Activated CD8-positive, alpha-beta T cell treated with anti-CD3 and anti-CD28 coated beads for 36 hours (primary cell): Measurements from ENCODE around the gene CCDC6. TPM values are rescaled to one million over a fixed set of nuclear protein-coding genes. Genes with fewer than 3 reads are reported as not detected.

Experiments used
- ATAC-seq: fragments of 200-7000 bp; cut with Tn5 transposase; one replicate; pipeline ENCODE4 v1.10.0; 2021; ENCODE audit warnings: mild to moderate bottlenecking, moderate library complexity
- CTCF ChIA-PET: fragments of 350-600 bp; sonication (Branson Sonifier 250); formaldehyde crosslinking; loops from one replicate; lab custom pipeline; 2021; ENCODE audit warnings: antibody characterized with exemption; lab: Charles Lee
- POLR2A ChIA-PET: fragments of 350-600 bp; sonication (Branson Sonifier 250); formaldehyde crosslinking; loops from one replicate; lab custom pipeline; 2021; ENCODE audit warnings: antibody characterized with exemption; lab: Charles Lee
- DNase-seq: peaks from one replicate; pipeline ENCODE4 v3.0.0-alpha.2; 2020
- H3K27ac Mint-ChIP-seq: one replicate; pipeline ENCODE4 v1.8.0; 2021; ENCODE audit warnings: mild to moderate bottlenecking, mixed read lengths
- H3K27me3 Mint-ChIP-seq: one replicate; pipeline ENCODE4 v1.8.0; 2021; ENCODE audit warnings: mixed read lengths
- H3K36me3 Mint-ChIP-seq: one replicate; pipeline ENCODE4 v1.8.0; 2021; ENCODE audit warnings: low read depth, mixed read lengths
- H3K4me1 Mint-ChIP-seq: one replicate; pipeline ENCODE4 v1.8.0; 2021; ENCODE audit warnings: low read depth, mixed read lengths
- H3K4me3 Mint-ChIP-seq: one replicate; pipeline ENCODE4 v1.8.0; 2021; ENCODE audit warnings: mild to moderate bottlenecking, moderate library complexity, mixed read lengths
- H3K9me3 Mint-ChIP-seq: one replicate; pipeline ENCODE4 v1.8.0; 2021; ENCODE audit warnings: mixed read lengths
- intact Hi-C: fragments of 100-400 bp; cut with micrococcal nuclease; formaldehyde crosslinking; loops from one replicate; pipeline ENCODE4 v1.10.0; 2022
- total RNA-seq, 2 experiments: library from RNA; stranded (reverse); gene quantifications; one replicate each; pipeline ENCODE4 v1.2.3, GENCODE V29; 2021
- TF ChIP-seq, protein P1 (sequence below): fragments of 200-600 bp; IDR thresholded peaks from one replicate; pipeline ENCODE4 v1.8.0; 2022; ENCODE audit warnings: antibody characterized with exemption, mild to moderate bottlenecking

Gene CCDC6
- total RNA-seq, 2 experiments from 2014 or later: 34.8 to 35.8 TPM

DNA sequence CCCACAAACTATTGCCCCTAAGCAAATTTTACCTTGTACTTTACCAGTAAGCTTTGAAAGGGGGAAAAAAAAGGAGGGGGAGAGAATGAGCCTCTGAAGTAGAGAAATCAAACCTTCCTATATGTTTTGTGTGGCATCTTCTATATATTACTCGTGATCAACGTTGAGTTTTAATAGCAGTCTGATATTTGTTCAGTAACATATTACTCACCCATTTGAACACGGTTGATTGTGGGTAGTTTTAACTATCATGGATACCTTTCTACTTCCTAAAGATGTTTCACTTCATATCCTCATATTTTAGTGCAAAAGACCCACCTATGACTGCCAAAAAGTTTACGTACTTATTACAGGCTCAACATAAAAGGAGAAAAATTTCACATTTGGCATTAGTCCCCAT lies 54.5 kb downstream of the CCDC6 start:
- H3K27me3 Mint-ChIP-seq: no peaks in the 10 kb centered on the region
- H3K4me3 Mint-ChIP-seq: no peak overlapping the region
- intact Hi-C loops: no loop called here
- DNase-seq: no peak
- no peak for ATAC-seq
- TF ChIP-seq, protein P1, sequence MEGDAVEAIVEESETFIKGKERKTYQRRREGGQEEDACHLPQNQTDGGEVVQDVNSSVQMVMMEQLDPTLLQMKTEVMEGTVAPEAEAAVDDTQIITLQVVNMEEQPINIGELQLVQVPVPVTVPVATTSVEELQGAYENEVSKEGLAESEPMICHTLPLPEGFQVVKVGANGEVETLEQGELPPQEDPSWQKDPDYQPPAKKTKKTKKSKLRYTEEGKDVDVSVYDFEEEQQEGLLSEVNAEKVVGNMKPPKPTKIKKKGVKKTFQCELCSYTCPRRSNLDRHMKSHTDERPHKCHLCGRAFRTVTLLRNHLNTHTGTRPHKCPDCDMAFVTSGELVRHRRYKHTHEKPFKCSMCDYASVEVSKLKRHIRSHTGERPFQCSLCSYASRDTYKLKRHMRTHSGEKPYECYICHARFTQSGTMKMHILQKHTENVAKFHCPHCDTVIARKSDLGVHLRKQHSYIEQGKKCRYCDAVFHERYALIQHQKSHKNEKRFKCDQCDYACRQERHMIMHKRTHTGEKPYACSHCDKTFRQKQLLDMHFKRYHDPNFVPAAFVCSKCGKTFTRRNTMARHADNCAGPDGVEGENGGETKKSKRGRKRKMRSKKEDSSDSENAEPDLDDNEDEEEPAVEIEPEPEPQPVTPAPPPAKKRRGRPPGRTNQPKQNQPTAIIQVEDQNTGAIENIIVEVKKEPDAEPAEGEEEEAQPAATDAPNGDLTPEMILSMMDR: no peak
- H3K9me3 Mint-ChIP-seq: peaks cover 4% of the 10 kb centered on the region
- H3K27ac Mint-ChIP-seq: no peak overlapping the region
- H3K36me3 Mint-ChIP-seq: peaks cover 42% of the 10 kb centered on the region
- ChIA-PET CTCF (interaction anchor here (0.8 to 4.4 kb wide), 4 partner anchors 13 to 228 kb away, joined by 3 to 20 read pairs (median 4); no protein-coding TSS in a partner anchor), POLR2A (interaction anchor here (1.7 kb wide), 1 partner anchor 13 kb away, joined by 4 read pairs; no protein-coding TSS in a partner anchor)
- H3K4me1 Mint-ChIP-seq: peaks cover 23% of the 10 kb centered on the region

DNA sequence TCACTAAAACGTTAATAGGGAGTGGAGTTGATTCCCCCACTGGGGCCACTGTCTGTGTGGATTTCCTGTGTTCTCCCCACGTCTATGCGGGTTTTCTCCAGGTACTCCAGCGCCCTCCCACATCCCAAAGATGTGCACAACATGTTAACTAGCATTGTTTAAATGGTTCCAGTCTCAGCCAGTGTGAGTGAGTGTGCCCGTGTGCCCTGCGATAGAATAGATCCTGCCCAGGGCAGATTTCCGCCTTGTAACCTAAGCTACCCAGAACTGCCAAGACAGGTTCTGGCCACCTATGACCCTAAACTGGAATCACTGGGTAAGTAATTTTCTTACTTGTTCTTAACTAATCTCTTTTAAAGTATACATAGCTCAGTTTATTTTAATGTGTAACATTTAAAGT lies 58.5 kb downstream of the CCDC6 start:
- intact Hi-C loops: no loop called here
- ChIA-PET POLR2A (no interaction called here), CTCF (interaction anchor here (0.8 kb wide), 1 partner anchor 59 kb away, joined by 3 read pairs; the partner anchor contains the start of gene CCDC6)
- Mint-ChIP-seq H3K27ac (no peak overlapping the region), H3K27me3 (no peaks in the 10 kb centered on the region), H3K4me1 (peaks cover 14% of the 10 kb centered on the region), H3K4me3 (no peak overlapping the region), H3K9me3 (no peaks in the 10 kb centered on the region), H3K36me3 (peaks cover 55% of the 10 kb centered on the region)
- TF ChIP-seq, protein P1: no peak
- ATAC-seq (no peak), DNase-seq (no peak)

- peaks cover 10% of the 10 kb centered on the region for H3K4me1 Mint-ChIP-seq
- ChIA-PET CTCF (interaction anchor here (1.6 kb wide), 1 partner anchor 59 kb away, joined by 4 read pairs; the partner anchor contains the start of gene CCDC6), POLR2A (no interaction called here)
- TF ChIP-seq, protein P1: no peak
- intact Hi-C loops: no loop called here
- H3K27me3 Mint-ChIP-seq: no peaks in the 10 kb centered on the region
- no peak overlapping the region for H3K4me3 Mint-ChIP-seq
- ATAC-seq: no peak
- DNase-seq: no peak
- H3K27ac Mint-ChIP-seq: no peak overlapping the region
- peaks cover 53% of the 10 kb centered on the region for H3K36me3 Mint-ChIP-seq
- no peaks in the 10 kb centered on the region for H3K9me3 Mint-ChIP-seq
These were observed 59.0 kb downstream of the CCDC6 start for GRCh38 chr10:59847326-59847725.

GRCh38 chr10:59844436-59844835 lies 61.9 kb downstream of the CCDC6 start:
- Mint-ChIP-seq H3K4me1 (peaks cover 6% of the 10 kb centered on the region), H3K9me3 (no peaks in the 10 kb centered on the region), H3K4me3 (no peak overlapping the region), H3K36me3 (peaks cover 48% of the 10 kb centered on the region), H3K27me3 (no peaks in the 10 kb centered on the region), H3K27ac (no peak overlapping the region)
- ATAC-seq: no peak
- ChIA-PET CTCF (interaction anchor here (0.8 to 3.0 kb wide), 5 partner anchors 12 to 219 kb away, joined by 3 to 13 read pairs (median 8); no protein-coding TSS in a partner anchor), POLR2A (interaction anchor here (0.6 to 0.7 kb wide), 2 partner anchors 61 to 524 kb away, joined by 3 to 6 read pairs; no protein-coding TSS in a partner anchor)
- TF ChIP-seq, protein P1: no peak
- no peak for DNase-seq
- intact Hi-C loops: no loop called here

GRCh38 chr10:59843748-59844147 lies 62.6 kb downstream of the CCDC6 start:
- DNase-seq (no peak), ATAC-seq (no peak)
- no peak overlapping the region for H3K27ac Mint-ChIP-seq
- H3K27me3 Mint-ChIP-seq: no peaks in the 10 kb centered on the region
- H3K9me3 Mint-ChIP-seq: no peaks in the 10 kb centered on the region
- TF ChIP-seq, protein P1: no peak
- intact Hi-C loops: no loop called here
- CTCF ChIA-PET: interaction anchor here (0.8 to 3.0 kb wide), 7 partner anchors 9 to 218 kb away, joined by 3 to 13 read pairs (median 7); no protein-coding TSS in a partner anchor
- no peak overlapping the region for H3K4me3 Mint-ChIP-seq
- peaks cover 46% of the 10 kb centered on the region for H3K36me3 Mint-ChIP-seq
- POLR2A ChIA-PET: no interaction called here
- H3K4me1 Mint-ChIP-seq: peaks cover 6% of the 10 kb centered on the region
